Measurements from ENCODE around the gene TRAM2.

The TRAM2 gene

GRCh38 chr6:52539607-52540006 is 37.3 kb downstream of the TRAM2 start:
- H3K36me3 Mint-ChIP-seq (ENCODE audit: low read depth), result peaks cover 15% of the 10 kb centered on the region
- H3K4me3 Mint-ChIP-seq, result no peak overlapping the region
- H3K9me3 Mint-ChIP-seq, result no peaks in the 10 kb centered on the region
- H3K27me3 Mint-ChIP-seq (ENCODE audit: low read depth), result no peaks in the 10 kb centered on the region
- H3K27ac Mint-ChIP-seq, result no peak overlapping the region
- no peak for TF ChIP-seq CTCF (IDR thresholded peaks at IDR 0.05; ENCODE audit: unreplicated experiment in 3 of 3)
- H3K4me1 Mint-ChIP-seq, result peaks cover 48% of the 10 kb centered on the region

GRCh38 chr6:52538901-52539354 is 37.9 kb downstream of the TRAM2 start:
- Mint-ChIP-seq H3K27ac (no peak overlapping the region), H3K4me3 (no peak overlapping the region), H3K4me1 (peaks cover 41% of the 10 kb centered on the region), H3K36me3 (ENCODE audit: low read depth) (peaks cover 22% of the 10 kb centered on the region), H3K27me3 (ENCODE audit: low read depth) (no peaks in the 10 kb centered on the region), H3K9me3 (no peaks in the 10 kb centered on the region)
- no peak for TF ChIP-seq CTCF (IDR thresholded peaks at IDR 0.05; ENCODE audit: unreplicated experiment in 3 of 3)

GRCh38 chr6:52538252-52538900 is 38.5 kb downstream of the TRAM2 start:
- H3K36me3 Mint-ChIP-seq (ENCODE audit: low read depth), result peaks cover 28% of the 10 kb centered on the region
- no peaks in the 10 kb centered on the region for H3K9me3 Mint-ChIP-seq
- no peaks in the 10 kb centered on the region for H3K27me3 Mint-ChIP-seq (ENCODE audit: low read depth)
- peaks cover 35% of the 10 kb centered on the region for H3K4me1 Mint-ChIP-seq
- peak overlapping the region in 1 of 3 experiments; percentile 9 for H3K27ac Mint-ChIP-seq
- no peak overlapping the region for H3K4me3 Mint-ChIP-seq
- TF ChIP-seq CTCF (IDR thresholded peaks at IDR 0.05; ENCODE audit: unreplicated experiment in 3 of 3), result no peak

GRCh38 chr6:52537001-52537753 is 39.7 kb downstream of the TRAM2 start:
- no peak for TF ChIP-seq CTCF (IDR thresholded peaks at IDR 0.05; ENCODE audit: unreplicated experiment in 3 of 3)
- H3K9me3 Mint-ChIP-seq, result no peaks in the 10 kb centered on the region
- peaks cover 29% of the 10 kb centered on the region for H3K4me1 Mint-ChIP-seq
- no peaks in the 10 kb centered on the region for H3K27me3 Mint-ChIP-seq (ENCODE audit: low read depth)
- no peak overlapping the region for H3K4me3 Mint-ChIP-seq
- peaks cover 28% of the 10 kb centered on the region for H3K36me3 Mint-ChIP-seq (ENCODE audit: low read depth)
- peak overlapping the region; percentile 9 to 63 (median 61) for H3K27ac Mint-ChIP-seq

GRCh38 chr6:52536424-52536916 is 40.4 kb downstream of the TRAM2 start:
- peaks cover 28% of the 10 kb centered on the region for H3K36me3 Mint-ChIP-seq (ENCODE audit: low read depth)
- H3K4me1 Mint-ChIP-seq, result peaks cover 29% of the 10 kb centered on the region
- TF ChIP-seq CTCF (IDR thresholded peaks at IDR 0.05; ENCODE audit: unreplicated experiment in 3 of 3), result no peak
- H3K4me3 Mint-ChIP-seq, result no peak overlapping the region
- no peaks in the 10 kb centered on the region for H3K27me3 Mint-ChIP-seq (ENCODE audit: low read depth)
- no peaks in the 10 kb centered on the region for H3K9me3 Mint-ChIP-seq
- H3K27ac Mint-ChIP-seq, result no peak overlapping the region
